ENCODE data around the gene OR6P1. TPM values are rescaled to one million over a fixed set of nuclear protein-coding genes. Genes with fewer than 3 reads are reported as not detected.

OR6P1 gene
- total RNA-seq, 1 experiment from 2014 or later: not detected

- Histone ChIP-seq H3K79me1 (ENCODE audit: insufficient read depth, low read depth, low read length, poor library complexity, severe bottlenecking) (no peaks in the 10 kb centered on the region), H4K91ac (ENCODE audit: insufficient read length, low read depth, low read length) (no peak overlapping the region), H4K8ac (replicated peaks; ENCODE audit: insufficient read length, low read depth, low read length) (no peak overlapping the region), H4K5ac (ENCODE audit: insufficient read length, low read depth, low read length) (no peak overlapping the region), H2AFZ (ENCODE audit: low read length) (no peak overlapping the region), H2AK5ac (ENCODE audit: insufficient read length, low read length) (no peak overlapping the region), H2BK120ac (ENCODE audit: low read depth, low read length, poor library complexity, severe bottlenecking) (no peak overlapping the region), H2BK15ac (ENCODE audit: low read depth, low read length) (no peak overlapping the region), H3K4me1 (ENCODE audit: insufficient read depth, low read length) (no peaks in the 10 kb centered on the region), H3K79me2 (ENCODE audit: insufficient read depth, low read length) (no peaks in the 10 kb centered on the region), H4K20me1 (ENCODE audit: control insufficient read depth, insufficient read depth, insufficient read length) (no peaks in the 10 kb centered on the region), H3K14ac (ENCODE audit: insufficient read depth, low read length) (no peak overlapping the region), H3K23ac (ENCODE audit: insufficient read length, low read depth, low read length) (no peak overlapping the region), H3K23me2 (ENCODE audit: insufficient read length, low read depth, low read length, poor library complexity, severe bottlenecking) (no peaks in the 10 kb centered on the region), H2BK12ac (ENCODE audit: insufficient read length, low read depth, low read length) (no peak overlapping the region), H3K4ac (ENCODE audit: low read depth, low read length) (no peak overlapping the region), H3K18ac (ENCODE audit: insufficient read length, low read depth, low read length) (no peak overlapping the region), H3K27ac (ENCODE audit: insufficient read length, low read depth, low read length) (no peak overlapping the region), H3T11ph (ENCODE audit: low read length) (no peak overlapping the region), H3K4me2 (ENCODE audit: insufficient read depth, insufficient read length, low read length) (no peak overlapping the region), H2BK20ac (ENCODE audit: low read depth, low read length, poor library complexity, severe bottlenecking) (no peak overlapping the region), H3K9ac (ENCODE audit: extremely low read depth, insufficient read length, low read length) (no peak overlapping the region), H3K27me3 (ENCODE audit: insufficient read depth, low read length) (no peaks in the 10 kb centered on the region), H2BK5ac (ENCODE audit: insufficient read length, low read length) (no peak overlapping the region), H3K9me3 (ENCODE audit: control insufficient read depth, low read depth, low read length) (no peaks in the 10 kb centered on the region), H3K56ac (ENCODE audit: insufficient read length, low read depth, low read length) (no peak overlapping the region)
- H3K27me3 Mint-ChIP-seq (ENCODE audit: low read depth): no peaks in the 10 kb centered on the region; the same call in 1 of the 2 replicates
- no peak for TF ChIP-seq CTCF (conservative IDR thresholded peaks at IDR 0.05)
- H3K4me3 Mint-ChIP-seq: no peak overlapping the region
- H3K36me3 Mint-ChIP-seq (ENCODE audit: insufficient read depth in 1 of 3, low read depth in 3 of 3): no peaks in the 10 kb centered on the region; a peak in 2 of 7 replicates
- H3K9me3 Mint-ChIP-seq: peaks cover 3 to 4% of the 10 kb centered on the region in 2 experiments; a peak in 2 of 5 replicates
- no peak for DNase-seq
- H3K27ac Mint-ChIP-seq: no peak overlapping the region
- H3K4me1 Mint-ChIP-seq: peaks cover 5 to 12% of the 10 kb centered on the region in 2 experiments; a peak in 3 of 4 replicates
- no CpG with 5 or more reads among the region's 3 CpGs for WGBS (ENCODE audit: extremely low coverage, insufficient read length, low lambda C conversion rate)
Measured at GRCh38 chr1:158520955-158521665, 49.3 kb downstream of the OR6P1 start.
